Suppressor macrophage treated with lipopolysaccharide for 4 hours (primary cell): ENCODE data around the gene ISLR.
"Not testable (repeated sequence)": the region's sequence is repeated elsewhere in the genome, so short reads cannot be mapped to it uniquely, and the experiment has no call there.

Source experiments
- DNase-seq: peaks from one replicate; pipeline ENCODE4 v3.0.0-alpha.2; 2020

The ISLR gene

DNA sequence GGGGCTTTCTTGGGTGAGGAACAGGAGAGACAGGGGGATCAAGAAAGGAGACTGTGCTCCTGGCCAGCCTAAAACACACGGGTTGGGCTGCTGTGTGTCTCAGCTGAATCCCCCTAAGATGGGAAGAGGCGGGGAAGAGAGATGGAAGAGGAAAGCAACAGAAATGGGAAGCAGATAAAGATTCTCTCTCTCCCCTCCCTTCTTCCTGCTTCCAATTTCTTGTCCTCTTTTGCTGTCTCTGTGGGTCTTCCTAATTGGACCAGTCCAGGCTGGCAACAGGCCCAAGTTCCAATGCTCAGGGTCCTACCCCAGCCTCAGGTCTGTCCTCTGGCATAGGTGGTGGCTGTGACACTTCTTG lies 36.0 kb upstream of the ISLR start:
- DNase-seq, result no peak

DNA sequence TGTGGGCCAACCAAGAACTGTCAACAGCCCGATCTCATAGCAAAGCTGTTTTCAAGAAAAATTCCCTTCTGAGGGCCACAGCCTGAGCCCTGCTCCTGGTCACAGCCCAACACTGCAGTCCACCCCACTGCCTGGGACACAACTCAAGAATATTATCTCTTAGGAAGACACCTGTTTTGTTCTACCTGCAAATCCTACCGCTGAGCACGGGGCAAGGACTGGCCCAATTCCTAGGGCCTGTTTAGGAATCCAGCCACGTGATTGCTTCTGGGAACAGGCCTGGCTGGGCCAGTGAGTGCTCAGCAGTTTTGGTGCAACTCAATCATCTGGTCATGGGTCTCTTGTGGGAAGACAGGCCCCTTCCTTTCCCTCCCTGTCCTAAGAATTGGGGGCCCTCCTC lies 34.9 kb upstream of the ISLR start:
- no peak for DNase-seq

DNA sequence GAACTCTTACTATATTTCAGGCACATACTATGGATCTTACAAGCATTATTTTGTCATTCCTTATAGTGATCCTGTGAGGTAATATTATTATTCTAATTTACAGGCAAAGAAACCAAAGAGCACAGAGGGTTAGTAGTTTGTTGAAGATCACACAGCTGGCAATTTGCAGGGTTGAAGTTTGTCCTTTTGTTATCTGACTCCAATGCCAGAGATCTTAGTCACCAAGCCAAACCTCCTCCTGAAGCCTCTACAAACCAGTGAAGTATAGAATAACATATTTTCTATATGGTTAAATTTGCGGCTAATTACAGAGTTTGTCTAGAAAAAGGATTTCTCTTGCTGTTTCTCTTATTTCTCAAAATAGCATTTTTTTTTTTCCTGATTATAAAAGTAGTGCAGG lies 31.9 kb upstream of the ISLR start:
- no peak for DNase-seq

DNA sequence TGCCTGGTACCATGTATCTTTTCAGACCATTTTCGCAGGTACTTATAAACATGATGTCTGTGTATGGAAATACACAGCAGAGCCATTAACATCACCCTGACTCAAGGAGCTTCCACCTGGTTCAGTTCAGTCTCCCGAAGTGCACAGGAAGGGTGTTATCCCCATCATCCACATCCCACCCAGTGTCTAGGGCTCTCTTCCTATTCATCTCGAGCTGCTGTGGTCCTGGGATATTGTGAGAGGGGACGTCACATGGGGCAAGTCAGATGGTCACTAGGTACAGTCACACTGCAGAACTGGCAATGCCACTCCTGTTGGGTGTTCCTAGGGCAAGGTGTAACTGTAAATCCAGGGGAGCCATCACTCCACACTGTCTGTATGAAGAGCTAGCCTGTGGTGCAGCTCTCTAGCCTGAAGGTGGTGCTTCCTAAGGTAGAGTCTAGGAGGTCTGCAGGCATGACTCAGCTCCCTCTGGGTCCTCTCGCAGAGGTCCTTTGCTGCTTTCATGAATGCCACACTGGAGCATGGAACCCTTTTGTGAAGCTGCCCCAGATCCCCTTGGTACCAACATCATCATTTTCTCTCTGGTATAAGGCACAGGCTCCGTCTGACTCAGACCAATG lies 29.2 kb upstream of the ISLR start:
- DNase-seq, result no peak

DNA sequence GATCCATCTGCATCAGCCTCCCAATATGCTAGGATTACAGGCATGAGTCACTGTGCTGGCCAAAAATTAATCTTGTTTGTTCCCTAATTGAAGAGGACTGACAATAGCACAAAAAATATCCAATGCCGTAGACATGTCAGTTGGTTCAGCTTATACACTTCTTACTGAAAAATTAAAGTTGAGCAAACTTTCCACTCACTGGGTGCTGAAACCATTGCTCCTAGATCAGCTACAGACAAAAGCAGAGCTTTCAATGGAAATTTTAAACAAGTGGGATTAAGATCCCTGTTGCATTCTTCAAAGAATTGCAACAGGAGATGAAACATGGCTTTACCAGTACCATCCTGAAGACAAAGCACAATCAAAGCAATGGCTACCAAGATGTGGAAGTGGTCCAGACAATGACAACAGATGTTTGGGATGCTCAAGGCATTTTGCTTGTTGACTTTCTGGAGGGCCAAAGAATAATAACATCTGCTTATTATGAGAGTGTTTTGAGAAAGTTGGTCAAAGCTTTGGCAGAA lies 27.2 kb upstream of the ISLR start:
- DNase-seq, result no peak

DNA sequence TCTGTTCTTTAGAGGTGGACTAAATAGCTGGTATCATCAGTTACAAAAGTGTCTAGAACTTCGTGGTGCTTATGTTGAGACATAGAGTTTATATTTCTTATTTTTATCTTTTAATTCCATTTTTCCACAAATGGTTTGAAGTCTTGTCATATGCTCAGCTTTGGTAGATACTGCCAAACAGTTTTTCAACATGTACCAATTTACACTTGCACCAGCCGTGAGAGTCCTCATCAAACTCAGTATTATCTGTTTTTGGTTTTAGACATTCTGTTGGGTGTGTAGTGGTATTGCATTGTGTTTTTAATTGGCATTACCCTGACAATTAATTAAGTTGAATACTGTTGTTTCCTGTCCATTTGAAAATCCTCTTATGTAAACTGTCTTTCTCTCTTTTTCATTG lies 26.5 kb upstream of the ISLR start:
- DNase-seq, result no peak

DNA sequence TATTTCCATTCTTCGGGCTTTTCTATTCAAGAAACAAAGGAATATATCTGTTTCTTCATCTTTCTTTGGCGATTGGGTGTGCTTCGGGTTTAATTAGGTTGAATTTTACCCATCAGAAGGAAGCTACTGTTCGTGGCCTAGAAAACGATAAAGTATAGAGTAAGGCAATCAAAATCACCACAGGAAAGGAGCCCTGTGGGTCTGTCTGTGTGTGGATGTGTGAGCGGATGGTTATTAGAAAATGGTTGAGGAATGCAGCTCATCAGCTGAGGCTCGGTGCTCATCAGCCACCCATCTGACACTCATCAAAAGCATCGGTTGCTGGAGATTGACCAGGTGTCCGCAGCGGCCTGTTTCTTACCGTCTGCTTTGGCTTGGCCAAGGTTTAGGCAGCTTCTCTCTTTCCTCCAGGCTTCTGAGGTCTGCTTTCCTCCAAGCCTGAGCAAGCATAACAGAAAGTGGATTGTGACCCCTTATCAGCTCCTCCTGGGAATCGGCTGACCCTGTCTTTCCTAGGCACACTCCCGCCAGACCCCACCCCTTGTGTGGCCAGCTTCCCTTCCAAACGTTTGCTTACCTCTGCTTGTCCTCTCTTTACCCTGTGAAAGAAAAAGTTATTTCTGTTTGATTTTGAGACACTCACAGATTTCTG lies 17.6 kb upstream of the ISLR start:
- no peak for DNase-seq

DNA sequence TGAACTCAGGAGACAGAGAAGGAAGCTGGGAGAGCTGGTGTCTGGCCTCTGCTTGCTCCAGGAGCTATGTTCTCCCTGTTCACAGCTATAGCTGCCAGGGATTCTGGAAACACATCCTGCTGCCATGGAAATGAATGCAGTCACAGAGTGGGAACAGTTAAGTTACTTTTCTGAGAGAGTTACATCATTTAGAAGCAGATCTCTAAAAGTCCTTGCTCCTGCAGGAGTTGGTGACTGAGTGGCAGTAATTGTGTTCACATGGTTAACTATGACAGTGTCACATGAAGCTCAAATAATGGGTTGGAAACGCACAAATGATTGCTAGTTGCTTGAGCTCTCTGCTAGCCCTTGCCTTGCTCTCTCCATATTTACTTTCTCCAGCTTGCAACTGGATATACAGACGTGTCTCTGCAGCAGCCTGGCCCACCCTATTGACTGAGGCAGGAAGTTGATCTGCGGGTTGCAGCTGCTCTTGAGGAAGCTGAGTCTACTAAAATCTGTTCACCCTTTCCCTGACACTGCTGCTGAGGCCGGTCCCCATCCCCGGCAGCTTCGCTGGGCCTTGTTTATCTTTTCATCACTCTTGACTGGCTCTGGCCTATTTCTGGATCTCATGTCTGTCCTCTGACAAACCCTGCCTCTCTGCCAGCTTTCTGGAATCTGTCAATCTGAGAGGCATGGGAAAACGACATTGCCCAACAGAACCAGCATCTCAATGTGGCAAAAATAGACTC lies 16.7 kb upstream of the ISLR start:
- DNase-seq, result no peak

DNA sequence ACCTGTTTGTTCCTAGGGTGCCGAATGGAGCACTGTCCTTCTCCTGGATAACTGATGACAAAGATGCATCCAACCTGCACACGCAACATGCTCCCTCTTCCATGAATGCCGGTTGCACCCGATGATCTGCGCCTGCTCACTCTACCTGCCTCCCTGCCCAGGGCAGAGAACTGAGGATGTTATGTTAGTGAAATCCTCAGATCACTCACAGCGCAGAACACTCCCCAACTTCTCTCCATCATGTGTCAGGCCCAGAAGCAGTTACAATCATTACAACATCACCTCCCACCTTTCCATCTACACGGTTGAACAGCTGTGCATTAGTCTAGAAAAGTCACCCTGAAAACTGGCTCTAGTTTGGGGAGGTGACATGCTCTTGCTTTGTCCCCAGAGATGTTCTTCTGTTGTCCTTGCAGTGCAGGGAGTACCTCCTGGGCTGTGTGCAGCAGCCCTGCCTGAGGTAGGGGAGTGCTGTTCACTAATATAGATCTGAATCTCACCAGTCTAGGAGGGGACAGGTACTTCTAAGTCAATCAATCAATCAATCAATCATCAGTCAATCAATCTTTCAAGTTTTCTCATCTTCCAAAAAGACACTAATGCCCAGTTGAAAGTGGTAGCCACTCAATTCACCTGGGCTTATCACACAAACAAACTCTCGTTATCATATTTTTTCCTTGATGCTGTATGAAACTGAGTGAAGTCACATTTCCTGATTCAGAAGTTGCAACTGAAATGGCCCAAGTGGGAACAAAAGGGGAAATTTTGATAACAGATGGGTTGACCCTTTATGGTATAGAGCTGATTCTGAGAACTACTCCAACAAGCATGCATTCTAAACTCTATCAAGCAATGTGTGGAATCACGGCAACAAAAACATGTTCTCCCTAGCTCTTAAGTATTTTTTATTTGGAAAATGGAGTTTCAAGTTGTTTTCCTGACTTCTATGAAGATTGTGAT lies 15.4 kb upstream of the ISLR start:
- no peak for DNase-seq

DNA sequence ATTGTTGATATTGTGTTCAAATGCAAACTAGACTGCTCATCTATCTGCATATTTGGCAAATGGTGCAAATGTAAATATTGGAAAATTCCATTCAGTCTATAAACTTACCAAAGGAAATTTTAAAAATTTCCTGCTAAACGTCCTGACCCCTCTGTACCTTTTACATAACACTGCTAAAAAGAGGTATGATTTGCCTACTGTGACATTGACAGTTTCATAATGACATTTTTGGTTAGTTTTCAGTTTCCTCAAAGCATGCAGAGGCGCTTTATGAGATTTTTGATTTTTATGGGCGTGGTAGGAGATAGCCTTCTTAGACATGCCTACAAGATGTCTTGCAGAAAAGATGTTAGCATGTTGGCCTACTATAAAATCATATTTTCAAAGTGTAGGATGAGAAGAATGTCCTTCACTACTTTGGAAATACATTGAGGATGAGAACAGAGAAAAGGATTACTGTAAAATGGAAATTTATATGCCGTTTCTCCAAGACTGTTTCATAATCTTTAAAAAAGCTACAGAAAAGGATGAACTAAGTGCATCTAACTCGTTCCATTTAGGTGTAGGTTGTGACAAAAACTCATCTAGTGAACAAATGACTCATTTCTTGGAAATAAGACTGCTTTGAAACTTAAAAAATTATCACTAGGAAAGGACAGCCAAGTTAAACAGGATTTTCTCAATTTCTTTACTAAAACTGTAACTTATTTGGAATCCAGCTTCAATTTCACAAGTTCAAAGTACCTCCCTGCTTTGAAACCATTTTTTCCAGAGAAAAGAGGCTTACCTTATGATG lies 14.5 kb upstream of the ISLR start:
- no peak for DNase-seq

DNA sequence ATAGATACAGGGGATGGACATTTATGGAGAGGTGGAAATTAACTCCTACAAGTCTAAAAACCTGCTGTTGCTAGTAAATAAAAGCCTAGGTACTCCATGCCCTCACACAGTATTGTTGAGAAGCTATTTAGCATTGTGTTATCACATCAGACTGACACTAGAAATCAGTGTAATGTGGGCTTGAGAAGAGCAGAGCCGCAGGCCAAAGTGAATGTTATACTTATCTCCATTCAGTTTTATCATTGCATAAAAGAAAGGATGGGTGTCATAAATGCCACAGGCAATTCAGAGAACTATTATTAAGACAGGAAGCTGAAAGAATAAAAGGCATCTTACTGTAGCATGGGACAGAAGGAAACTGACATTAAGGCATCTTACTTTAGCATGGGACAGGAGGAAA lies 13.7 kb upstream of the ISLR start:
- DNase-seq, result no peak

DNA sequence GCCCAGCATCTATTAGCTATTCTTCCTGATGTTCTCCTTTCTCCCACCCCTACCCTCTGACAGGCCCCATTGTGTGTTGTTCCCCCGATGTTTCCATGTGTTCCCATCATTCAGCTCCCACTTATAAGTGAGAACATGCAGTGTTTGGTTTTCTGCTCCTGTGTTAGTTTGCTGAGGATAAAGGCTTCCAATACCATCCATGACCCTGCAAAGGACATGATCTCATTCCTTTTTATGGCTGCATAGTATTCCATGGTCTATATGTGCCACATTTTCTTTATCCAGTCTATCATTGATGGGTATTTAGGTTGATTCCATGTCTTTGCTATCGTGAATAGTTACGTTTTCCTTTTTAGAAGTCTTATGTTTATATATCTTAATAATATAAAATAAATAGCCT lies 13.1 kb upstream of the ISLR start:
- DNase-seq, result not testable (repeated sequence)

DNA sequence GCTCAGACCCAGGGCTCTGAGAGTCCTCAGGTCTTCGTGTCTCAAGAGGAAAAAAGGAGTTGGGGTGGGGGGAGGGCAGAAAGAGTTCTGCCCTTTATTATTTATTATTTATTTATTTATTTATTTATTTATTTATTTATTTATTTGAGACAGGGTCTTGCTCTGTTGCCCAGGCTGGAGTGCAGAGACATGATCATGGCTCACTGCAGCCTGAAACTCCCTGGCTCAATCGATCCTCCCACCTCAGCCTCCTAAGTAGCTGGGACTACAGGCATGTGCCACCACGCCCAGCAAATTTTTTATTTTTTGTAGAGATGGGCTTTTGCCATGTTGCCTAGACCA lies 11.3 kb upstream of the ISLR start:
- DNase-seq, result not testable (repeated sequence)

DNA sequence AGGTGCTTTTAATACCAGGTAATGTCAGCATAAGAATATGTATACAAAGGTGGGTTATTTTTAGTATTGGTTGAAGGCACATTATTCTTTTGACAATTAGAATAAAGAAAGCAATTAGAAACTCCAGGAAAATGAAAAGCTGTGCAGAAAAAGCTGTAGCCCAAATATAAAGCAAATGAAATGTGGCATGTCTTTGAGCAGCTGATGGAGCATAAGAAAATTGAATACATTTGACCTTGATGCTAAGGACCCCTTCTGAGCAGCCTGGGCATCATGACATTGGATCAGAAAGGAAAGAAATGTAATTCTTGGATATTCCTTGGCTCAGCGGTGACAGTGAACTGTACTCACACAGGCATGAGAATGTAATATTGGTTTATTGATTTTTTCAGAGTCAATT lies 8.0 kb upstream of the ISLR start:
- DNase-seq, result no peak

DNA sequence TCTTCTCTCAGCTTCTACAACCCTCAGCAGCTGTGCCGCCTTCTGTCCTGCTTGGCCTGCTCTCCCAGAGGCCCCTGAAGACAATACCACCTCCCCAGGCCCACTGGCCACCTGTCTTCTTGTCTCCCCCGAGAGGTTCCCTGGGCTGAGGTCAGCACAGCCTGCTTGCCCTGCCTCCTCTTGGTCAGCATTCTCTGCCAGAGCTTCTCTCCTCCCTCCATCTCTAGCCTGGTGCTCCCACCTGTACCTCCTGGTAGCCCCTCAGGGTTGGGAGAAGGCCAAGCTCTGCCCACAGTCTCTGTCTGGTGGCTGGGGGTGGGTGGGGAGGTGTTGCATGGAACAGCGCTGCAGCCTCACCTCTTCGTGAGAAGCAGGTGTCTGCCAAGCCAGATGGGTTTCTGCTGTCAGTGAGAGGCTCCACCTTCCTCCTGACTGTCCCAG lies 5.6 kb upstream of the ISLR start:
- no peak for DNase-seq

DNA sequence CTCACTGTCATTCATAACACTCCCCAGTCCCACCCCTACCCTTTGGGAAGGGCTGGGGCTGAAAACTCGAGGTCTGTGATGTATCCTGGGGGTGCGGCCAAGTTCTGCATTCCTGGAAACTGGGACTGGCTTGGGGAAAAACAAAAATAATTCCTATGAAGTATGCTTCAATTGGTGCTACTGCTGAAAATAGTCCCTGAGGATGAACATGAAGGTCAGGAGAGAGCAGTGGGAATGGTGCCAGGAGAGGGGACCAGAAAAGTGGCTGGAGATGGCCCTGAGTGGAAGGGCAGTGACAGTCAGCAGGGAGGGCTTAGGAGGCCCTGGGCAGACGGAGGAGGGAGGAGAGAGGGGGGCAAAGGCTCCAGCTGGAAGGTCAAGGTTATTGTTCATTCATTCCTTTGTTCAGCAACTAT lies 4.8 kb upstream of the ISLR start:
- DNase-seq, result no peak

DNA sequence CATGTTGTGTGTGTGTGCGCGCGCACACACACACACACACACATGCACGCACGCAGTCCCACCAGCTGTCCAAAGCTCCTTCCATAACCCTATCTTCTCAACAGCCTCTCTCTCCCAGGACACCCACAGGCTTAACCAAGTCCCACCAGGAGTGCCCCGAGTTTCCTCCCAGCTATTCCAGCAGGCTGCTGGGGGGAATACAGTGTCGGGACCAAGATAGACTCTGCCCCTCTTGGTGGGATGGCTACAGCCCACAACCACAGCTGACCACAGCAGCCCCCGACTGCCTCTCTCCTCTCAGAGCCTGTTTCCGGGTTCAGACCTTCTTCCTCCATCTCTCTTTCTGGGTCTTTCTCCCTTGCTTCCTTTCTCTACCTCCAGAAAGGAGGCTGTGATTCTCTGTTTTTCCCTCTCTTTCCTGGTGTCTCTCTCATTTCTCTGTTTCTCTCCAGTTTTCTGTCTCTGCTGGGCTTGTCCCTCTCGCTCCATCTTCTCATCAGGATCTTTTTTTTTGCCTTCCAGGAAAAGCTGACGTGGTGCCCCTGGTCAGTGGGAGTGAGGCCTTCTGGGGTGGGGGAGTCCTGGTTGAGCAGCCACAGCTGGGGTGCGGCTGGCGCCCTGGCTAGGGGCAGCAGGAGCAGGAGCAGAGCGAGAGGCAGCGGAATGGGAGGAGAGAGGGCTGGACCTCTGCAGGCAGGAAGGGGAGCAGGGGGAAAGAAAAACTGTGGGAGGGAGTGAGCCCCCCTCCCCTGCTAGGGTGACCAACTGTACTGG lies 3.3 kb upstream of the ISLR start:
- no peak for DNase-seq

DNA sequence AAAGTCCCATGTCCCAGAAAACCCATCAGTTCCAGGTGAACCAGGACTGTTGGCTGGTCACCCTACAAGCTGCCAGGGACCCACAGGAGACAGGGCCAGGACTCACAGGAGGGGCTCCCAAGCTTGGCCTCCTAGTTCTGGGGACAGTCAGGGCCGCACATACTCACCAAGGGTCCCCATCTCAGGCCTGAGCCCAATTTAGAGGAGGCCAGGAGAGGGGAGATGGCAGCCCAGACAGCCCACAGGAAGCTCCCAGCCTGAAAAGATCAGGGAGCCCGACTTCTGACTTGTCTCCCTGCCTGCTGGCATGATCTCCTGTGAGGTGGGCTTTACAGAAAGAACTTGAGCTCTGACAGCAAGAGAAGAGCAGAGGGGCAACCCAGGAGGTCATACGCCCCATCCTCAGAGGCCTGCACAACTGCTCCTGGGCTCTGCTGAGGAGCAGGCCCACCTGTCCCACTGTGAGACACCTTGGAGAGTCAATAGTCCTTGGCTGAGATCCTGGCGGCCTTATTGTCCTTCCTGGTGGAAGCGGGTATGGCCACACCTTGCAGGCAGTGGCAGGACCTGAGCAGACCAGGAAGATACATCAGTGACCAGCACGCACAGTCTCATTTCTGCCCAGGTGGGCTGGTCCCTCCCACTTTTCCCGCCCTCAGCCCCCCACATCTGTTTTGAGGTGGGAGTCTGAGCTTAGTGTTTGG lies 2.5 kb upstream of the ISLR start:
- DNase-seq, result no peak

DNA sequence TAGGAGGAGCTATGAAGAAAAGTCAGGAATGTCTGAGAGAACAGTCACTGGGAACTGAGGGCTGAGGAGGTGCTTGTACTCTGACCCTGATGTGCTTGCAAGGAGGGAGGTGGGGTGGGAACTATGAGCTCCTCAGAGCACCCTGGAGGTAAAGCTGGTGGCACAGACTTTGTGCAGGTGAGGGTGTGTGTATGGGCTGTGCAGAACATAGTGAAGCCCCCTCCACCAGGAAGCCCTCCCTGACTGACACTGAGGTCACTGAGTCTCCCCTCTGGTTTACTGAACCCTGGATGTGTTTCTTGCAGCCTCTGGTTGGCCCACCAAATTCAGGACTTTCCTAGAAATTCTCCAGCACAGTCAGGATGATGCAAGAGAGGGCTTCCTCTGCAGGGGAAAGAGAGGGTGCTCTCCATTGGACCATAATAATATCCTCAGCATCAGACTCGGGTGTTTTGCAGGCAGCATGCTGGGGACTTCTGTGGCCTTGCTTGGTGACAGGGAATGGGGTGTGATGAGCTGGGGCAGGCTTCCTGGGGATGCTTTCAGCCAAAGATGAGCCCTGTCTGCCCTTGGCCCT lies 1.5 kb upstream of the ISLR start:
- DNase-seq, result no peak

DNA sequence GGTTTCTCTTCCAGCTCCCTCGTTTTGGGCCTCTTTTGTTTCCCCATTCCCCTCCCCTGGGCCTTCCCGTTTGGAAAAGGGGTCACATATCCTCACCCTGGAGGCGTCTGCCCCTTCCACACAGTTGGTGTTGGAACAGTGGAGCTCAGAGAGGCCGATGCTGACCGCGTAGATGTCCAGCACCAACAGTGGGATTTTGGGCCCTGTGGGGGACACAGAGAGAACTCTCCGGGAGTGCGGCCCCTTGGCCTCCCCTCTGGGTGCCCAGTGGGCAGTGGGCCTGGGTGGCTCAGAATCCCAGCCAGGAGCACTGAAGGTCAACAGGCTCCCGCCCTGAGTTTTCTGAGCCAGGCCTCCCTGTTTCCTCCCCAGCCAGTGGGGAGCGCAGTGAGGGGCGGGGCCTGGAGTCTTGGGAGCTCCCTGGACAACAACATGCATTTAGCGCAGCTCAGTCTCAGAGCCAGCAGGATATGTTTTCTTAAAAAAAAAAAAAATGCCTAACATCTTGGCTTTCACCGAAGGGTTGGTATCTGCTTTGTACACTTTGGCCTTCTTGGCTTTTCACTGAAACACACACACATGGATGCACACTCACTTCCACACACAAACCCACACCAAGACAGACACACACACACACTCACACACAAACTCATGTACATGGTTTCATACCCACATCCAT lies 670 bp upstream of the ISLR start:
- DNase-seq, result no peak
